ENCODE measurements around the gene MICOS13.

GRCh38 chr19:5700455-5701092 lies 20.3 kb upstream of the MICOS13 start:
- TF ChIP-seq, protein P1, sequence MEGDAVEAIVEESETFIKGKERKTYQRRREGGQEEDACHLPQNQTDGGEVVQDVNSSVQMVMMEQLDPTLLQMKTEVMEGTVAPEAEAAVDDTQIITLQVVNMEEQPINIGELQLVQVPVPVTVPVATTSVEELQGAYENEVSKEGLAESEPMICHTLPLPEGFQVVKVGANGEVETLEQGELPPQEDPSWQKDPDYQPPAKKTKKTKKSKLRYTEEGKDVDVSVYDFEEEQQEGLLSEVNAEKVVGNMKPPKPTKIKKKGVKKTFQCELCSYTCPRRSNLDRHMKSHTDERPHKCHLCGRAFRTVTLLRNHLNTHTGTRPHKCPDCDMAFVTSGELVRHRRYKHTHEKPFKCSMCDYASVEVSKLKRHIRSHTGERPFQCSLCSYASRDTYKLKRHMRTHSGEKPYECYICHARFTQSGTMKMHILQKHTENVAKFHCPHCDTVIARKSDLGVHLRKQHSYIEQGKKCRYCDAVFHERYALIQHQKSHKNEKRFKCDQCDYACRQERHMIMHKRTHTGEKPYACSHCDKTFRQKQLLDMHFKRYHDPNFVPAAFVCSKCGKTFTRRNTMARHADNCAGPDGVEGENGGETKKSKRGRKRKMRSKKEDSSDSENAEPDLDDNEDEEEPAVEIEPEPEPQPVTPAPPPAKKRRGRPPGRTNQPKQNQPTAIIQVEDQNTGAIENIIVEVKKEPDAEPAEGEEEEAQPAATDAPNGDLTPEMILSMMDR (conservative IDR thresholded peaks at IDR 0.05 in 1 of 2, IDR thresholded peaks at IDR 0.05 in 1 of 2; ENCODE audit: extremely low read depth in 1 of 2, insufficient read depth in 1 of 2, low read depth in 1 of 2, low read length in 2 of 2) = no peak
- no peak for TF ChIP-seq EZH2 (IDR thresholded peaks at IDR 0.05; ENCODE audit: borderline replicate concordance, low read length)
